Astrocyte (in vitro differentiated cells and primary cell): ENCODE data around the gene NPB. TPM values are rescaled to one million over a fixed set of nuclear protein-coding genes. Genes with fewer than 3 reads are reported as not detected.

ENCODE experiments used
- DNase-seq: peaks from one replicate; pipeline ENCODE4 v3.0.0-alpha.2; 2010; ENCODE audit warnings: low read depth
- FAIRE-seq: peaks from 2 replicates; lab custom pipeline; 2011; peaks lifted over from hg19 to GRCh38; lab: Jason Lieb, UNC
- H2AFZ ChIP-seq: 2 replicates; pipeline ENCODE4 v1.6.0; 2012; ENCODE audit warnings: low read depth, low read length, inconsistent platforms
- H3K27ac ChIP-seq: 2 replicates; pipeline ENCODE4 v1.5.1; 2011; ENCODE audit warnings: low read depth, low read length, inconsistent platforms
- H3K27me3 ChIP-seq: 2 replicates; pipeline ENCODE4 v1.6.0; 2011; ENCODE audit warnings: low read length, inconsistent platforms; ENCODE audit not compliant: insufficient read depth
- H3K36me3 ChIP-seq: 2 replicates; pipeline ENCODE4 v1.5.1; 2011; ENCODE audit warnings: low read length, inconsistent platforms; ENCODE audit not compliant: insufficient read depth
- H3K4me1 ChIP-seq: 2 replicates; pipeline ENCODE4 v1.5.1; 2011; ENCODE audit warnings: low read length, inconsistent platforms; ENCODE audit not compliant: insufficient read depth
- H3K4me2 ChIP-seq: 2 replicates; pipeline ENCODE4 v1.6.0; 2012; ENCODE audit warnings: low read length, inconsistent platforms
- H3K4me3 ChIP-seq: 2 replicates; pipeline ENCODE4 v1.5.1; 2011; ENCODE audit warnings: low read depth, mild to moderate bottlenecking, low read length, inconsistent platforms; ENCODE audit not compliant: insufficient read depth
- H3K79me2 ChIP-seq: 2 replicates; pipeline ENCODE4 v1.6.0; 2012; ENCODE audit warnings: mild to moderate bottlenecking, low read length, inconsistent platforms; ENCODE audit not compliant: insufficient read depth
- H3K9ac ChIP-seq: 2 replicates; pipeline ENCODE4 v1.6.0; 2012; ENCODE audit warnings: mild to moderate bottlenecking, low read length, inconsistent platforms
- H3K9me3 ChIP-seq: 2 replicates; pipeline ENCODE4 v1.5.1; 2012; ENCODE audit warnings: low read depth, mild to moderate bottlenecking, low read length, inconsistent platforms; ENCODE audit not compliant: insufficient read depth
- H4K20me1 ChIP-seq: 2 replicates; pipeline ENCODE4 v1.6.0; 2012; ENCODE audit warnings: low read length, inconsistent platforms; ENCODE audit not compliant: insufficient read depth
- H3K27ac Mint-ChIP-seq: one replicate; pipeline ENCODE4 v1.8.0; 2021; ENCODE audit warnings: mild to moderate bottlenecking, mixed read lengths; ENCODE audit not compliant: unreplicated experiment
- H3K27me3 Mint-ChIP-seq: one replicate; pipeline ENCODE4 v1.8.0; 2021; ENCODE audit warnings: low read depth, mixed read lengths; ENCODE audit not compliant: unreplicated experiment
- H3K36me3 Mint-ChIP-seq: one replicate; pipeline ENCODE4 v1.8.0; 2021; ENCODE audit warnings: low read depth, mixed read lengths; ENCODE audit not compliant: unreplicated experiment
- H3K4me1 Mint-ChIP-seq: one replicate; pipeline ENCODE4 v1.8.0; 2021; ENCODE audit warnings: low read depth, mixed read lengths; ENCODE audit not compliant: unreplicated experiment
- H3K4me3 Mint-ChIP-seq: one replicate; pipeline ENCODE4 v1.8.0; 2021; ENCODE audit warnings: mild to moderate bottlenecking, moderate library complexity, mixed read lengths; ENCODE audit not compliant: unreplicated experiment
- H3K9me3 Mint-ChIP-seq: one replicate; pipeline ENCODE4 v1.8.0; 2021; ENCODE audit warnings: mild to moderate bottlenecking, mixed read lengths; ENCODE audit not compliant: unreplicated experiment
- EZH2 ChIP-seq: IDR thresholded peaks from 2 replicates; pipeline ENCODE4 v1.6.1; 2012; ENCODE audit warnings: mild to moderate bottlenecking, low read length, inconsistent platforms; ENCODE audit not compliant: insufficient read depth
- total RNA-seq: library from RNA; stranded (reverse); gene quantifications from 2 replicates; pipeline ENCODE4 v1.2.1, GENCODE V29; 2021
- TF ChIP-seq, protein P1 (sequence below): IDR thresholded peaks from 2 replicates; pipeline ENCODE4 v1.5.1; 2011; ENCODE audit warnings: low read depth, mild to moderate bottlenecking, inconsistent platforms, low read length, moderate library complexity; ENCODE audit not compliant: insufficient read depth

NPB gene
- total RNA-seq, 1 donor from 2014 or later = 2.0 TPM

- Histone ChIP-seq H3K27ac (no peak overlapping the region), H4K20me1 (peaks cover 18% of the 10 kb centered on the region), H3K36me3 (peaks cover 4% of the 10 kb centered on the region), H3K4me1 (peaks cover 32% of the 10 kb centered on the region), H3K9me3 (no peaks in the 10 kb centered on the region), H3K4me2 (no peak overlapping the region), H3K79me2 (peaks cover 46% of the 10 kb centered on the region), H2AFZ (no peak overlapping the region), H3K9ac (no peak overlapping the region), H3K4me3 (no peak overlapping the region), H3K27me3 (no peaks in the 10 kb centered on the region)
- Mint-ChIP-seq H3K27ac (no peak overlapping the region), H3K27me3 (no peaks in the 10 kb centered on the region), H3K9me3 (no peaks in the 10 kb centered on the region), H3K36me3 (peaks cover 10% of the 10 kb centered on the region), H3K4me1 (peaks cover 14% of the 10 kb centered on the region), H3K4me3 (no peak overlapping the region)
- TF ChIP-seq, protein P1, sequence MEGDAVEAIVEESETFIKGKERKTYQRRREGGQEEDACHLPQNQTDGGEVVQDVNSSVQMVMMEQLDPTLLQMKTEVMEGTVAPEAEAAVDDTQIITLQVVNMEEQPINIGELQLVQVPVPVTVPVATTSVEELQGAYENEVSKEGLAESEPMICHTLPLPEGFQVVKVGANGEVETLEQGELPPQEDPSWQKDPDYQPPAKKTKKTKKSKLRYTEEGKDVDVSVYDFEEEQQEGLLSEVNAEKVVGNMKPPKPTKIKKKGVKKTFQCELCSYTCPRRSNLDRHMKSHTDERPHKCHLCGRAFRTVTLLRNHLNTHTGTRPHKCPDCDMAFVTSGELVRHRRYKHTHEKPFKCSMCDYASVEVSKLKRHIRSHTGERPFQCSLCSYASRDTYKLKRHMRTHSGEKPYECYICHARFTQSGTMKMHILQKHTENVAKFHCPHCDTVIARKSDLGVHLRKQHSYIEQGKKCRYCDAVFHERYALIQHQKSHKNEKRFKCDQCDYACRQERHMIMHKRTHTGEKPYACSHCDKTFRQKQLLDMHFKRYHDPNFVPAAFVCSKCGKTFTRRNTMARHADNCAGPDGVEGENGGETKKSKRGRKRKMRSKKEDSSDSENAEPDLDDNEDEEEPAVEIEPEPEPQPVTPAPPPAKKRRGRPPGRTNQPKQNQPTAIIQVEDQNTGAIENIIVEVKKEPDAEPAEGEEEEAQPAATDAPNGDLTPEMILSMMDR = no peak
- no peak for TF ChIP-seq EZH2
- FAIRE-seq = no peak
- DNase-seq = no peak
These were observed 6.6 kb upstream of the NPB start for GRCh38 chr17:81895400-81895799.

DNA sequence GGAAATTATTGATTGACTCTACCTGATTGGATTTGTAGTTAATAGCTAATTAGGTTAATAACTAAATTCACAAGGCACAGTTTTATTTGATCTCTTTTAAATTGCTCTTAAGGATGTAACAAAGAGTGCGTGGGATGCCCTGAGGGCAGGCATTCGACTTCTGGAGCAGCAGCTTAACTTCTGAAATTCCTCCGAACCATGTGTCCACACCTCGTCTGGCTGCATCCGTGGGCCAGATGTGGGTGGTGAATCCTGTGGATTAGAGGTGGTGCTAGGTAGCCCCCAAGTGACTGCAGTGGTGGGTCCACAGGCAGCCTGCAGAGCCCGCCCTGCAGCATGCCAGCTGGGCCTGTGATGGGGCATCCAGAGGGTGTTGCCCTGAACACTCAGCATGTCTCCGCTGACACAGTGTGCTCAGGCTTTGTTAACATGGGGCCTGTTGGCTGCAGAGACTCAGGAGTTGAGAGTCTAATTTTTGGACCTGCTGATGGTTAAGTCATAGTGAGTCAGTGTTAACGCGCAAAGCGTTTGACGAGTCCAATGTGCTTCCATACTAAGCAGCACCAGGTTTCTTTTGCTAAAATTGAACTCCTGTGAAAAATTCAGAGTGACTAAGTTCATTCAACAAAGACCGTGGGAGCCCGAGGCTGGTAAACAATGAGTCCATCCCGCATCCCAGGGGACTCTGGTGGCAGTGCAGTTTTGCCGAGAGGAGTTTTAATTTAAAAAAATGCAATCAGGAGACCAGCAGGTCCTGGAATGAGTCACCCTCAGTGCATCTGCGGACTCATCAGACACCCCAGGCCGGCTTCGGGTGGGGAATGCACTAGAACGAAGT, 3.8 kb upstream of the NPB start:
- FAIRE-seq = peak; percentile 82

More for the DNA sequence above, 3.8 kb upstream of the NPB start:
- Histone ChIP-seq H3K4me1 (peaks cover 32% of the 10 kb centered on the region), H3K4me2 (peak overlapping the region; percentile 70), H3K4me3 (no peak overlapping the region), H2AFZ (no peak overlapping the region), H3K27me3 (no peaks in the 10 kb centered on the region), H4K20me1 (peaks cover 17% of the 10 kb centered on the region), H3K79me2 (peaks cover 28% of the 10 kb centered on the region), H3K36me3 (peaks cover 4% of the 10 kb centered on the region), H3K9ac (peak overlapping the region; percentile 81), H3K9me3 (no peaks in the 10 kb centered on the region), H3K27ac (peak overlapping the region; percentile 95)
- Mint-ChIP-seq H3K4me3 (peak overlapping the region; percentile 34), H3K9me3 (no peaks in the 10 kb centered on the region), H3K27ac (peak overlapping the region; percentile 78), H3K4me1 (peaks cover 12% of the 10 kb centered on the region), H3K36me3 (peaks cover 13% of the 10 kb centered on the region), H3K27me3 (no peaks in the 10 kb centered on the region)
- TF ChIP-seq, protein P1 = no peak
- TF ChIP-seq EZH2 = no peak
- peak; percentile 93 for DNase-seq
